AG09319 (cell line): ENCODE results near the gene PPP2CA.
A peak's percentile ranks its signal among the peaks of the same experiment; 100 is the strongest.
"Not testable (repeated sequence)": the region's sequence is repeated elsewhere in the genome, so short reads cannot be mapped to it uniquely, and the experiment has no call there.

Experiments used
- DNase-seq: peaks from one replicate; pipeline ENCODE4 v3.0.0-alpha.2; 2010; ENCODE audit warnings: low read depth; ENCODE audit errors: extremely low read depth
- CTCF ChIP-seq: IDR thresholded peaks from 2 replicates; pipeline ENCODE4 v1.5.1; 2011; ENCODE audit warnings: low read depth, mild to moderate bottlenecking, inconsistent platforms, low read length, moderate library complexity

Gene PPP2CA

GRCh38 chr5:134224888-134225779 lies 739 bp downstream of the PPP2CA start:
- TF ChIP-seq CTCF = peak; percentile 6; the same call in 1 of the 2 replicates
- DNase-seq = no peak

GRCh38 chr5:134223406-134224248 lies 2.2 kb downstream of the PPP2CA start:
- no peak for TF ChIP-seq CTCF
- no peak for DNase-seq

GRCh38 chr5:134221690-134222089 lies 4.2 kb downstream of the PPP2CA start:
- DNase-seq = not testable (repeated sequence)

GRCh38 chr5:134215757-134216156 lies 10.1 kb downstream of the PPP2CA start:
- no peak for DNase-seq
- no peak for TF ChIP-seq CTCF

GRCh38 chr5:134211263-134212031 lies 14.4 kb downstream of the PPP2CA start:
- DNase-seq = not testable (repeated sequence)

GRCh38 chr5:134209477-134210245 lies 16.2 kb downstream of the PPP2CA start:
- no peak for TF ChIP-seq CTCF
- DNase-seq = no peak

- TF ChIP-seq CTCF = no peak
- DNase-seq = no peak
Measured at GRCh38 chr5:134207696-134208095, 18.2 kb downstream of the PPP2CA start.
